ENCODE data around the gene BLVRA.
"Not testable (repeated sequence)": the region's sequence is repeated elsewhere in the genome, so short reads cannot be mapped to it uniquely, and the experiment has no call there.

The BLVRA gene

GRCh38 chr7:43810195-43810941 is 51.9 kb downstream of the BLVRA start:
- not testable (repeated sequence) for DNase-seq (ENCODE audit: low read depth)

GRCh38 chr7:43815373-43815772 is 56.9 kb downstream of the BLVRA start:
- no peak for DNase-seq (ENCODE audit: low read depth)

- not testable (repeated sequence) for DNase-seq (ENCODE audit: low read depth)
Measured at GRCh38 chr7:43816046-43816797, 57.7 kb downstream of the BLVRA start.

- DNase-seq (ENCODE audit: low read depth) = not testable (repeated sequence)
Measured at GRCh38 chr7:43823425-43823824, 64.9 kb downstream of the BLVRA start.

GRCh38 chr7:43823941-43824340 is 65.5 kb downstream of the BLVRA start:
- DNase-seq (ENCODE audit: low read depth) = no peak

- not testable (repeated sequence) for DNase-seq (ENCODE audit: low read depth)
Measured at GRCh38 chr7:43824513-43824912, 66.0 kb downstream of the BLVRA start.

GRCh38 chr7:43824963-43825362 is 66.5 kb downstream of the BLVRA start:
- DNase-seq (ENCODE audit: low read depth) = no peak

GRCh38 chr7:43825391-43825808 is 66.9 kb downstream of the BLVRA start:
- no peak for DNase-seq (ENCODE audit: low read depth)

GRCh38 chr7:43830917-43831316 is 72.4 kb downstream of the BLVRA start:
- not testable (repeated sequence) for DNase-seq (ENCODE audit: low read depth)

GRCh38 chr7:43834463-43835251 is 76.2 kb downstream of the BLVRA start:
- no peak for DNase-seq (ENCODE audit: low read depth)

- DNase-seq (ENCODE audit: low read depth) = no peak
Measured at GRCh38 chr7:43838201-43838658, 79.8 kb downstream of the BLVRA start.

GRCh38 chr7:43843296-43843695 is 84.8 kb downstream of the BLVRA start:
- DNase-seq (ENCODE audit: low read depth) = no peak

- no peak for DNase-seq (ENCODE audit: low read depth)
Measured at GRCh38 chr7:43844257-43844656, 85.8 kb downstream of the BLVRA start.

GRCh38 chr7:43844662-43845061 is 86.2 kb downstream of the BLVRA start:
- DNase-seq (ENCODE audit: low read depth) = no peak

GRCh38 chr7:43847496-43847895 is 89.0 kb downstream of the BLVRA start:
- DNase-seq (ENCODE audit: low read depth) = no peak

GRCh38 chr7:43849047-43849446 is 90.6 kb downstream of the BLVRA start:
- no peak for DNase-seq (ENCODE audit: low read depth)

- DNase-seq (ENCODE audit: low read depth) = no peak
Measured at GRCh38 chr7:43850348-43851116, 92.1 kb downstream of the BLVRA start.

- no peak for DNase-seq (ENCODE audit: low read depth)
Measured at GRCh38 chr7:43851805-43852204, 93.3 kb downstream of the BLVRA start.

- no peak for DNase-seq (ENCODE audit: low read depth)
Measured at GRCh38 chr7:43855176-43855575, 96.7 kb downstream of the BLVRA start.

- DNase-seq (ENCODE audit: low read depth) = no peak
Measured at GRCh38 chr7:43856316-43856715, 97.8 kb downstream of the BLVRA start.

Measured in CMK (cell line).